ENCODE results near the gene NOP14. TPM values are rescaled to one million over a fixed set of nuclear protein-coding genes. Genes with fewer than 3 reads are reported as not detected.
"Not testable (repeated sequence)": the region's sequence is repeated elsewhere in the genome, so short reads cannot be mapped to it uniquely, and the experiment has no call there.

NOP14 gene
- polyA plus RNA-seq, 6 donors from 2014 or later: 0.73 to 17.7 (median 8.3) TPM

DNA sequence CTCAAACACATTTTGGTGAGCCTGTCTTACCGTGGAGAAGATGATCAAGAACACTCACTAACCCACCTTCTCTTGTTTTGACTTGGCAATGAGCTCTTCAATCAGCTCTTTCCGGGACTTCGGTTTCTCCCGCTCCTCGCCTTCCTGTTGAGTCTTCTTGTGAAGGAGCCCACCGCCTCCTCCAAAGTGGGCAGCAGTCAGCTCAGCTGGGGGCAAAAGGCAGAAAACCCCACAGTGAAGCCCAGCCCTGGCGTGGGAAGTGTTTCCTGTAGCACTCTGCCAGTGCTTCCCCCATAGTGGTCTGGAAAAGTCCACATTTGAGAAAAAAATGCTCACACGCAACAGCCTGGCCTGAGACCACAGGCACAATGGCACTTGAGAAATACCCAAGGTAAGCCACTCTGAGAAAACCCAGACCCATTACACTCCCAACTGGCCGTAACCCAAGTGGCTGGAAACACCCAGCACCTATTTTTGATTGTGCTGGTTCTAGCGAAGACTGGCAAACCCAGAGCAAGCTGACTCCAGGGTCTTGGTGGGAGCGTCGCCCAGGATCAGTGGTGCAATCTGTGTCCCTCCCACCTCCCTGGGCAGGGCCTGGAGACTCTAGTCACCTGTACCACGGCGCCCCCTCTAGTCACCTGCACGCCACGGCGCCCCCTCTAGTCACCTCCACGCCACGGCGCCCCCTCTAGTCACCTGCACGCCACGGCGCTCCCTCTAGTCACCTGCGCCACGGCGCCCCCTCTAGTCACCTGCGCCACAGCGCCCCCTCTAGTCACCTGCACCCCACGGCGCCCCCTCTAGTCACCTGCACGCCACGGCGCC, 8.6 kb downstream of the NOP14 start:
- H3K36me3 Mint-ChIP-seq: peaks cover 21 to 23% of the 10 kb centered on the region in 2 donors
- no peak overlapping the region for H3K4me3 Mint-ChIP-seq
- peak; percentile 64 to 72 for ATAC-seq (ENCODE audit: low read depth in 2 of 2)
- DNase-seq: no peak
- H3K4me1 Mint-ChIP-seq: peaks cover 5 to 19% (median 12%) of the 10 kb centered on the region in 3 donors
- no peaks in the 10 kb centered on the region for H3K27me3 Mint-ChIP-seq
- H3K9me3 Mint-ChIP-seq: no peaks in the 10 kb centered on the region
- peak overlapping the region in 5 of 6 donors; percentile 49 to 89 (median 83) for H3K27ac Mint-ChIP-seq

- H3K9me3 Mint-ChIP-seq: no peaks in the 10 kb centered on the region
- no peak for ATAC-seq (ENCODE audit: low read depth in 2 of 2)
- H3K27ac Mint-ChIP-seq: peak overlapping the region in 3 of 6 donors; percentile 32 to 83 (median 54)
- H3K4me3 Mint-ChIP-seq: no peak overlapping the region
- peaks cover 2 to 17% (median 9%) of the 10 kb centered on the region in 3 donors for H3K4me1 Mint-ChIP-seq
- H3K36me3 Mint-ChIP-seq: peaks cover 23% of the 10 kb centered on the region in 2 donors
- DNase-seq: no peak
- no peaks in the 10 kb centered on the region for H3K27me3 Mint-ChIP-seq
Observed at GRCh38 chr4:2953496-2953895, 9.7 kb downstream of the NOP14 start.

DNA sequence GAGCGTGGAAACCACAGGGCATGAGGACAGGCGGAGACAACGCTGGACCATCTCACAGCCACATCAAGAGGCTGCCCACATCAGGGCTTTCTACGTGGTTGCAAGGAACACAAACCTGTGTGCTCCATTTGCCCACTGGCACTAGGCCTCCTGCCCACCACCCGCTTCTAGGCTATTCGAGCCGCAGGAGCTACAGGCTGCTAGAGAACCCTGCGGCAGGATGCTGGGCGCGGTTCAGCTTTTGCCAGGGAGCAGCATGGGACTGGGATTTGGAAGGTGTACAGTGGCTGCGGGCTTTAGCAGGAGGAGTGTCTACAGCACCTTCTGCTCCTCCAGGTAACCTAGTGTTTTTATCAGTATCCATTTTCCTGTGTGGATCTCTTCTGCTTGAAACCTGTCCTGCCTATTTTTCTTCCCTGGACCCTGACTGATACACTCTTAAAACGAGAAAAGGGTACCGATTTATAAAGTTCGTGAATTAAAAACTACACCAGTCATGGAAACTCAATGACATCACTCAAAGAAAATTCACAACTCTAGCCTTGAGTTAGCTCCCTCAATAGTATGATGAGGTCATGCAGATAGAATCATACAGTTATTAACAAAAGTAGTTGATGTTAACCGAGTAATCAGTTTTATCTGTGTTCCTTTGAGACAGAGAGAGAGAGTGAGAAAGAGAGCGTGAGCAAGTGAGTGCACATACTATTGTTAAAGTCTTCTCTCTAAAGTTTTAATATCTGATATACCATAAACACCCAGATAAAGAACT, 12.8 kb downstream of the NOP14 start:
- H3K4me3 Mint-ChIP-seq: peak overlapping the region in 1 of 8 donors; percentile 9
- peaks cover 0 to 9% (median 7%) of the 10 kb centered on the region in 3 donors for H3K4me1 Mint-ChIP-seq
- ATAC-seq (ENCODE audit: low read depth in 2 of 2) (no peak), DNase-seq (no peak)
- H3K9me3 Mint-ChIP-seq: no peaks in the 10 kb centered on the region
- H3K36me3 Mint-ChIP-seq: peaks cover 23 to 36% of the 10 kb centered on the region in 2 donors
- peak overlapping the region in 1 of 6 donors; percentile 90 for H3K27ac Mint-ChIP-seq
- no peaks in the 10 kb centered on the region for H3K27me3 Mint-ChIP-seq

- no peak overlapping the region for H3K27ac Mint-ChIP-seq
- H3K36me3 Mint-ChIP-seq: peaks cover 23 to 36% of the 10 kb centered on the region in 2 donors
- DNase-seq: no peak
- no peaks in the 10 kb centered on the region for H3K27me3 Mint-ChIP-seq
- ATAC-seq (ENCODE audit: low read depth in 2 of 2): no peak
- peaks cover 0 to 7% (median 7%) of the 10 kb centered on the region in 3 donors for H3K4me1 Mint-ChIP-seq
- H3K4me3 Mint-ChIP-seq: no peak overlapping the region
- no peaks in the 10 kb centered on the region for H3K9me3 Mint-ChIP-seq
Observed at GRCh38 chr4:2949782-2950125, 13.5 kb downstream of the NOP14 start.

- no peaks in the 10 kb centered on the region for H3K27me3 Mint-ChIP-seq
- H3K9me3 Mint-ChIP-seq: no peaks in the 10 kb centered on the region
- peaks cover 23 to 36% of the 10 kb centered on the region in 2 donors for H3K36me3 Mint-ChIP-seq
- peaks cover 0 to 7% (median 4%) of the 10 kb centered on the region in 3 donors for H3K4me1 Mint-ChIP-seq
- DNase-seq: no peak
- peak overlapping the region in 2 of 8 donors; percentile 33 to 56 for H3K4me3 Mint-ChIP-seq
- ATAC-seq (ENCODE audit: low read depth in 2 of 2): peak in 1 of 2 donors; percentile 23
- H3K27ac Mint-ChIP-seq: peak overlapping the region in 1 of 6 donors; percentile 75
Observed at GRCh38 chr4:2948895-2949781, 14.1 kb downstream of the NOP14 start.

DNA sequence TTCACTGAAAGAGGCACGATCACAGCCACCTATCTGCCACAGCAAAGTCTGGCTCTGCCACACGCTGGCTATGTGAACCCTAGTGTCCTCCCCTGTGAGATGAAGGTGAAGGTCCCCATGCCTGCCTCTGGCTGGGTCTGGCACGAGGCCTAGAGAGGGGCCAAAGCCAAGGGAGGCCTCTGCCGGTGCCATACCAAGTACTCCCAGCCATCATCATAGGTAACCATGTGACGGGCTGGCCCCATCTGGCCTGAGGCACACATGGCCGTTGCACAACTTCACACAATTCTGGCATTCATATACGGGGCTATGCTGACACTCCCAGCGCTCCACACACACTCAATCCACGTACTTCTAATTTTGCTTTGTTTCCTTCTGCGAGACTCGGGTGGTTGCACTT, 15.3 kb downstream of the NOP14 start:
- H3K36me3 Mint-ChIP-seq: peaks cover 18 to 36% of the 10 kb centered on the region in 2 donors
- H3K9me3 Mint-ChIP-seq: no peaks in the 10 kb centered on the region
- H3K4me3 Mint-ChIP-seq: no peak overlapping the region
- peaks cover 0 to 7% (median 4%) of the 10 kb centered on the region in 3 donors for H3K4me1 Mint-ChIP-seq
- no peaks in the 10 kb centered on the region for H3K27me3 Mint-ChIP-seq
- ATAC-seq (ENCODE audit: low read depth in 2 of 2) (no peak), DNase-seq (no peak)
- peak overlapping the region in 1 of 6 donors; percentile 74 for H3K27ac Mint-ChIP-seq

GRCh38 chr4:2946812-2947600, 16.2 kb downstream of the NOP14 start:
- H3K27ac Mint-ChIP-seq: peak overlapping the region in 1 of 6 donors; percentile 41
- ATAC-seq (ENCODE audit: low read depth in 2 of 2) (no peak), DNase-seq (no peak)
- no peaks in the 10 kb centered on the region for H3K9me3 Mint-ChIP-seq
- no peaks in the 10 kb centered on the region for H3K27me3 Mint-ChIP-seq
- peaks cover 0 to 11% (median 4%) of the 10 kb centered on the region in 3 donors for H3K4me1 Mint-ChIP-seq
- no peak overlapping the region for H3K4me3 Mint-ChIP-seq
- peaks cover 17 to 36% of the 10 kb centered on the region in 2 donors for H3K36me3 Mint-ChIP-seq

GRCh38 chr4:2945619-2946604, 17.3 kb downstream of the NOP14 start:
- H3K9me3 Mint-ChIP-seq; H3K4me3 Mint-ChIP-seq; DNase-seq; ATAC-seq (ENCODE audit: low read depth in 2 of 2); H3K27me3 Mint-ChIP-seq: not testable (repeated sequence)
- Mint-ChIP-seq H3K4me1 (peaks cover 0 to 11% (median 4%) of the 10 kb centered on the region in 3 donors), H3K36me3 (peaks cover 17 to 35% of the 10 kb centered on the region in 2 donors), H3K27ac (peak overlapping the region in 4 of 6 donors; percentile 18 to 86 (median 62))

GRCh38 chr4:2944586-2945526, 18.4 kb downstream of the NOP14 start:
- H3K27ac Mint-ChIP-seq: peak overlapping the region in 1 of 6 donors; percentile 18
- ATAC-seq (ENCODE audit: low read depth in 2 of 2): no peak

GRCh38 chr4:2944091-2944482, 19.1 kb downstream of the NOP14 start:
- ATAC-seq (ENCODE audit: low read depth in 2 of 2): no peak
- H3K27me3 Mint-ChIP-seq: no peaks in the 10 kb centered on the region
- H3K27ac Mint-ChIP-seq: peak overlapping the region in 1 of 6 donors; percentile 62
- H3K36me3 Mint-ChIP-seq: peaks cover 12 to 25% of the 10 kb centered on the region in 2 donors
- no peaks in the 10 kb centered on the region for H3K9me3 Mint-ChIP-seq
- H3K4me1 Mint-ChIP-seq: peaks cover 0 to 4% (median 4%) of the 10 kb centered on the region in 3 donors
- DNase-seq: no peak
- H3K4me3 Mint-ChIP-seq: peak overlapping the region in 2 of 8 donors; percentile 29 to 41

More at GRCh38 chr4:2944586-2945526, 18.4 kb downstream of the NOP14 start:
- Mint-ChIP-seq H3K36me3 (peaks cover 12 to 25% of the 10 kb centered on the region in 2 donors), H3K9me3 (no peaks in the 10 kb centered on the region), H3K4me1 (peaks cover 0 to 8% (median 4%) of the 10 kb centered on the region in 3 donors), H3K27me3 (no peaks in the 10 kb centered on the region), H3K4me3 (no peak overlapping the region)
- DNase-seq: no peak
